Lower leg skin (tissue), 3 donors: ENCODE results near the gene PJA2.

Experiments used
- CTCF ChIP-seq, 3 donors: fragments of 450-650 bp; IDR thresholded peaks; one replicate each; pipeline ENCODE4 v1.5.1; 2016; ENCODE audit warnings: antibody characterized with exemption in 3 of 3, mild to moderate bottlenecking in 3 of 3, moderate library complexity in 2 of 3
- POLR2A ChIP-seq, 2 donors: fragments of 450-650 bp; IDR thresholded peaks; one replicate each; pipeline ENCODE4 v1.6.1; 2016 to 2017; ENCODE audit warnings: antibody characterized with exemption in 2 of 2, mild to moderate bottlenecking in 1 of 2, moderate library complexity in 1 of 2

GRCh38 chr5:109319351-109319750, 90.4 kb downstream of the PJA2 start:
- TF ChIP-seq CTCF (IDR thresholded peaks at IDR 0.05) (no peak), POLR2A (IDR thresholded peaks at IDR 0.05) (no peak)
